NB4 (cell line): Measurements from ENCODE around the gene MACROD2.
"Not testable (repeated sequence)": the region's sequence is repeated elsewhere in the genome, so short reads cannot be mapped to it uniquely, and the experiment has no call there.

ENCODE experiments used
- CTCF ChIP-seq: IDR thresholded peaks from one replicate; pipeline ENCODE4 v1.5.1; 2012; ENCODE audit warnings: low read depth, low read length
- MAX ChIP-seq: IDR thresholded peaks from 2 replicates; pipeline ENCODE4 v1.6.1; 2011; ENCODE audit warnings: low read depth, low read length
- MYC ChIP-seq: IDR thresholded peaks from 2 replicates; pipeline ENCODE4 v1.6.1; 2011; ENCODE audit warnings: low read depth, low read length
- POLR2A ChIP-seq: IDR thresholded peaks from 2 replicates; pipeline ENCODE4 v1.6.1; 2011; ENCODE audit warnings: mild to moderate bottlenecking; ENCODE audit not compliant: insufficient read length; ENCODE audit errors: extremely low read depth

GRCh38 chr20:14044712-14045276, 49.5 kb downstream of the MACROD2 start:
- not testable (repeated sequence) for TF ChIP-seq POLR2A, CTCF, MAX, MYC
